Measurements from ENCODE around the gene APBA2.

GRCh38 chr15:28980709-28981350 lies 95.1 kb downstream of the APBA2 start:
- TF ChIP-seq CTCF (IDR thresholded peaks at IDR 0.05), result no peak
- TF ChIP-seq POLR2A (IDR thresholded peaks at IDR 0.05), result no peak
